Measurements from ENCODE around the gene RNF14. TPM values are rescaled to one million over a fixed set of nuclear protein-coding genes. Genes with fewer than 3 reads are reported as not detected.
A peak's percentile ranks its signal among the peaks of the same experiment; 100 is the strongest.

RNF14 gene
- total and polyA plus RNA-seq, 9 of the 15 experiments (the other 6 are each of a cell fraction or from before 2014, with no cell fraction given): 36.3 to 140 (median 75.1) TPM

- TF ChIP-seq GTF3C2 (IDR thresholded peaks at IDR 0.05; ENCODE audit: borderline replicate concordance, extremely low read depth, insufficient read length): no peak
- TF ChIP-seq EGR1 (conservative IDR thresholded peaks at IDR 0.05): peak; percentile 41
- peak; percentile 54; the same call in 1 of the 2 replicates for TF ChIP-seq MITF (IDR thresholded peaks at IDR 0.05)
- TF ChIP-seq ZBTB40 (IDR thresholded peaks at IDR 0.05): peak; percentile 86
- no peak for TF ChIP-seq ZBTB40 (CRISPR knock-in tag; IDR thresholded peaks at IDR 0.05)
- TF ChIP-seq ZNF311 (CRISPR knock-in tag; IDR thresholded peaks at IDR 0.05): 0 out of 2 replicates have a peak, but pooled peaks have one; percentile 47
- no peak for TF ChIP-seq ZNF121 (CRISPR knock-in tag; conservative IDR thresholded peaks at IDR 0.05)
- no peak for TF ChIP-seq CBFA2T3 (IDR thresholded peaks at IDR 0.05)
- TF ChIP-seq GATAD2B (IDR thresholded peaks at IDR 0.05; ENCODE audit: borderline replicate concordance): peak; percentile 23; the same call in 1 of the 2 replicates
- TF ChIP-seq ZNF282 (CRISPR knock-in tag; IDR thresholded peaks at IDR 0.05): no peak
- no peak for TF ChIP-seq ATF2 (CRISPR knock-in tag; IDR thresholded peaks at IDR 0.05)
- TF ChIP-seq ZNF146 (CRISPR knock-in tag; IDR thresholded peaks at IDR 0.05; ENCODE audit: unreplicated experiment): peak; percentile 18
- peak; percentile 100 for TF ChIP-seq ZBTB7A (IDR thresholded peaks at IDR 0.05; ENCODE audit: borderline replicate concordance, control insufficient read depth, low read depth, low read length)
Measured at GRCh38 chr5:141968914-141969608, at the start of gene RNF14 (continued).

Measured in K562 (cell line).